ENCODE measurements around the gene EGFL7. TPM values are rescaled to one million over a fixed set of nuclear protein-coding genes. Genes with fewer than 3 reads are reported as not detected.

Gene EGFL7
- total and polyA plus RNA-seq, 2 of the 13 experiments (the other 11 are each of a cell fraction or from before 2014, with no cell fraction given), result 0.20 to 5.1 TPM

DNA sequence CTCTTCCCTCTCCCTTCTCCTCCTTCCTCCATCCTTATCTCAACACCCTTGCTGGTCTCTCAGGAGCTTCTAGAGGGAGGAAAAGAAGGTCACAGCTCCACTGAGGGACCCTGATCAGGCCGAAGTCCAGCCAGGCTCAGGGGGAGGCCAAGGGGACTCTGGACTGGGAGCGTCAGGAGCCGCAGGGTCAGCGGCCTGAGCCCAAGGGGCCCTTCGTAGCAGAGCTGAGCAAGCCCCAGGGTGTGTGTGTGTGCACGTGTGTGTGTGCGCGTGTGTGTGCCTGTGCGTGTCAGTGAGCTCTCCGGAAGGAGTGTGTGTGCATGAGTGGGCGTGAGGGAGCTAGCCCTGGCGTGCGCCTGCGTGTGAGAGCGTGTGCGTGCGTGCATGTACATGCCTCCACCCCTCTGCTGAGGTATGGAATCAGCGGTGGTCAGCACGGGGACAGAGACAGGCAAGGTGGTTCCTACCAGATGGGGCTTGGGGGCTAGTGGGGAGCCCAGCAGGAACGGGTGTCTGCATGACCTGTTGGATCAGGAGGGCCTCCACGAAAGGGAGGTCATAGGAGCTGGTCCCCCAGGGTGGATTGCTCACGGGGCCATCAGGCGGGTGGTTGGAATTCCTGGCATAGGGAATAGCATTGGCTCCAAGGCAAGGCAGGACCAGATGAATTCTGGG is 34.6 kb downstream of the EGFL7 start (continued):
- TF ChIP-seq NONO (IDR thresholded peaks at IDR 0.05) (no peak), NONO (CRISPR knock-in tag; conservative IDR thresholded peaks at IDR 0.05) (peak; percentile 80), ZNF737 (CRISPR knock-in tag; IDR thresholded peaks at IDR 0.05; ENCODE audit: borderline replicate concordance) (no peak), KLF12 (CRISPR knock-in tag; IDR thresholded peaks at IDR 0.05; ENCODE audit: borderline replicate concordance) (no peak), NR2C2 (CRISPR knock-in tag; IDR thresholded peaks at IDR 0.05; ENCODE audit: borderline replicate concordance) (peak; percentile 72), DMAP1 (CRISPR knock-in tag; IDR thresholded peaks at IDR 0.05) (no peak), ZNF350 (CRISPR knock-in tag; IDR thresholded peaks at IDR 0.05; ENCODE audit: borderline replicate concordance, low read depth) (peak; percentile 70; the same call in 1 of the 2 replicates), ZNF496 (CRISPR knock-in tag; IDR thresholded peaks at IDR 0.05; ENCODE audit: insufficient replicate concordance) (no peak), SP5 (CRISPR knock-in tag; IDR thresholded peaks at IDR 0.05; ENCODE audit: borderline replicate concordance, low read depth) (peak; percentile 54), NPAS2 (CRISPR knock-in tag; IDR thresholded peaks at IDR 0.05; ENCODE audit: borderline replicate concordance) (no peak), ZFY (CRISPR knock-in tag; IDR thresholded peaks at IDR 0.05) (peak; percentile 39; the same call in 1 of the 2 replicates), ZNF143 (CRISPR knock-in tag; IDR thresholded peaks at IDR 0.05) (no peak)
- TF ChIP-seq, protein P1, sequence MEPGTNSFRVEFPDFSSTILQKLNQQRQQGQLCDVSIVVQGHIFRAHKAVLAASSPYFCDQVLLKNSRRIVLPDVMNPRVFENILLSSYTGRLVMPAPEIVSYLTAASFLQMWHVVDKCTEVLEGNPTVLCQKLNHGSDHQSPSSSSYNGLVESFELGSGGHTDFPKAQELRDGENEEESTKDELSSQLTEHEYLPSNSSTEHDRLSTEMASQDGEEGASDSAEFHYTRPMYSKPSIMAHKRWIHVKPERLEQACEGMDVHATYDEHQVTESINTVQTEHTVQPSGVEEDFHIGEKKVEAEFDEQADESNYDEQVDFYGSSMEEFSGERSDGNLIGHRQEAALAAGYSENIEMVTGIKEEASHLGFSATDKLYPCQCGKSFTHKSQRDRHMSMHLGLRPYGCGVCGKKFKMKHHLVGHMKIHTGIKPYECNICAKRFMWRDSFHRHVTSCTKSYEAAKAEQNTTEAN (CRISPR knock-in tag; conservative IDR thresholded peaks at IDR 0.05), result peak; percentile 99
- TF ChIP-seq, protein P2, sequence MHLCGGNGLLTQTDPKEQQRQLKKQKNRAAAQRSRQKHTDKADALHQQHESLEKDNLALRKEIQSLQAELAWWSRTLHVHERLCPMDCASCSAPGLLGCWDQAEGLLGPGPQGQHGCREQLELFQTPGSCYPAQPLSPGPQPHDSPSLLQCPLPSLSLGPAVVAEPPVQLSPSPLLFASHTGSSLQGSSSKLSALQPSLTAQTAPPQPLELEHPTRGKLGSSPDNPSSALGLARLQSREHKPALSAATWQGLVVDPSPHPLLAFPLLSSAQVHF (CRISPR knock-in tag; IDR thresholded peaks at IDR 0.05), result no peak
- TF ChIP-seq, protein P3, sequence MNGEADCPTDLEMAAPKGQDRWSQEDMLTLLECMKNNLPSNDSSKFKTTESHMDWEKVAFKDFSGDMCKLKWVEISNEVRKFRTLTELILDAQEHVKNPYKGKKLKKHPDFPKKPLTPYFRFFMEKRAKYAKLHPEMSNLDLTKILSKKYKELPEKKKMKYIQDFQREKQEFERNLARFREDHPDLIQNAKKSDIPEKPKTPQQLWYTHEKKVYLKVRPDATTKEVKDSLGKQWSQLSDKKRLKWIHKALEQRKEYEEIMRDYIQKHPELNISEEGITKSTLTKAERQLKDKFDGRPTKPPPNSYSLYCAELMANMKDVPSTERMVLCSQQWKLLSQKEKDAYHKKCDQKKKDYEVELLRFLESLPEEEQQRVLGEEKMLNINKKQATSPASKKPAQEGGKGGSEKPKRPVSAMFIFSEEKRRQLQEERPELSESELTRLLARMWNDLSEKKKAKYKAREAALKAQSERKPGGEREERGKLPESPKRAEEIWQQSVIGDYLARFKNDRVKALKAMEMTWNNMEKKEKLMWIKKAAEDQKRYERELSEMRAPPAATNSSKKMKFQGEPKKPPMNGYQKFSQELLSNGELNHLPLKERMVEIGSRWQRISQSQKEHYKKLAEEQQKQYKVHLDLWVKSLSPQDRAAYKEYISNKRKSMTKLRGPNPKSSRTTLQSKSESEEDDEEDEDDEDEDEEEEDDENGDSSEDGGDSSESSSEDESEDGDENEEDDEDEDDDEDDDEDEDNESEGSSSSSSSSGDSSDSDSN (CRISPR knock-in tag; IDR thresholded peaks at IDR 0.05), result peak; percentile 54
- TF ChIP-seq, protein P4, sequence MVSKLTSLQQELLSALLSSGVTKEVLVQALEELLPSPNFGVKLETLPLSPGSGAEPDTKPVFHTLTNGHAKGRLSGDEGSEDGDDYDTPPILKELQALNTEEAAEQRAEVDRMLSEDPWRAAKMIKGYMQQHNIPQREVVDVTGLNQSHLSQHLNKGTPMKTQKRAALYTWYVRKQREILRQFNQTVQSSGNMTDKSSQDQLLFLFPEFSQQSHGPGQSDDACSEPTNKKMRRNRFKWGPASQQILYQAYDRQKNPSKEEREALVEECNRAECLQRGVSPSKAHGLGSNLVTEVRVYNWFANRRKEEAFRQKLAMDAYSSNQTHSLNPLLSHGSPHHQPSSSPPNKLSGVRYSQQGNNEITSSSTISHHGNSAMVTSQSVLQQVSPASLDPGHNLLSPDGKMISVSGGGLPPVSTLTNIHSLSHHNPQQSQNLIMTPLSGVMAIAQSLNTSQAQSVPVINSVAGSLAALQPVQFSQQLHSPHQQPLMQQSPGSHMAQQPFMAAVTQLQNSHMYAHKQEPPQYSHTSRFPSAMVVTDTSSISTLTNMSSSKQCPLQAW (CRISPR knock-in tag; IDR thresholded peaks at IDR 0.05), result peak; percentile 59; the same call in 1 of the 2 replicates
- TF ChIP-seq, protein P5, sequence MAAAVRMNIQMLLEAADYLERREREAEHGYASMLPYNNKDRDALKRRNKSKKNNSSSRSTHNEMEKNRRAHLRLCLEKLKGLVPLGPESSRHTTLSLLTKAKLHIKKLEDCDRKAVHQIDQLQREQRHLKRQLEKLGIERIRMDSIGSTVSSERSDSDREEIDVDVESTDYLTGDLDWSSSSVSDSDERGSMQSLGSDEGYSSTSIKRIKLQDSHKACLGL (CRISPR knock-in tag; IDR thresholded peaks at IDR 0.05), result 0 out of 2 replicates have a peak, but pooled peaks have one; percentile 41
- TF ChIP-seq, protein P6, sequence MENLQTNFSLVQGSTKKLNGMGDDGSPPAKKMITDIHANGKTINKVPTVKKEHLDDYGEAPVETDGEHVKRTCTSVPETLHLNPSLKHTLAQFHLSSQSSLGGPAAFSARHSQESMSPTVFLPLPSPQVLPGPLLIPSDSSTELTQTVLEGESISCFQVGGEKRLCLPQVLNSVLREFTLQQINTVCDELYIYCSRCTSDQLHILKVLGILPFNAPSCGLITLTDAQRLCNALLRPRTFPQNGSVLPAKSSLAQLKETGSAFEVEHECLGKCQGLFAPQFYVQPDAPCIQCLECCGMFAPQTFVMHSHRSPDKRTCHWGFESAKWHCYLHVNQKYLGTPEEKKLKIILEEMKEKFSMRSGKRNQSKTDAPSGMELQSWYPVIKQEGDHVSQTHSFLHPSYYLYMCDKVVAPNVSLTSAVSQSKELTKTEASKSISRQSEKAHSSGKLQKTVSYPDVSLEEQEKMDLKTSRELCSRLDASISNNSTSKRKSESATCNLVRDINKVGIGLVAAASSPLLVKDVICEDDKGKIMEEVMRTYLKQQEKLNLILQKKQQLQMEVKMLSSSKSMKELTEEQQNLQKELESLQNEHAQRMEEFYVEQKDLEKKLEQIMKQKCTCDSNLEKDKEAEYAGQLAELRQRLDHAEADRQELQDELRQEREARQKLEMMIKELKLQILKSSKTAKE (CRISPR knock-in tag; IDR thresholded peaks at IDR 0.05; ENCODE audit: borderline replicate concordance), result peak; percentile 87
- TF ChIP-seq, protein P7, sequence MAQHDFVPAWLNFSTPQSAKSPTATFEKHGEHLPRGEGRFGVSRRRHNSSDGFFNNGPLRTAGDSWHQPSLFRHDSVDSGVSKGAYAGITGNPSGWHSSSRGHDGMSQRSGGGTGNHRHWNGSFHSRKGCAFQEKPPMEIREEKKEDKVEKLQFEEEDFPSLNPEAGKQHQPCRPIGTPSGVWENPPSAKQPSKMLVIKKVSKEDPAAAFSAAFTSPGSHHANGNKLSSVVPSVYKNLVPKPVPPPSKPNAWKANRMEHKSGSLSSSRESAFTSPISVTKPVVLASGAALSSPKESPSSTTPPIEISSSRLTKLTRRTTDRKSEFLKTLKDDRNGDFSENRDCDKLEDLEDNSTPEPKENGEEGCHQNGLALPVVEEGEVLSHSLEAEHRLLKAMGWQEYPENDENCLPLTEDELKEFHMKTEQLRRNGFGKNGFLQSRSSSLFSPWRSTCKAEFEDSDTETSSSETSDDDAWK (CRISPR knock-in tag; IDR thresholded peaks at IDR 0.05), result no peak

All from HepG2 (cell line).